Dedifferentiated amniotic fluid mesenchymal stem cell (primary cell): Measurements from ENCODE around the gene IFRD2.
A peak's percentile ranks its signal among the peaks of the same experiment; 100 is the strongest.
"Not testable (repeated sequence)": the region's sequence is repeated elsewhere in the genome, so short reads cannot be mapped to it uniquely, and the experiment has no call there.

Experiments
- DNase-seq: peaks from one replicate; pipeline ENCODE4 v3.0.0-alpha.2; 2016; ENCODE audit errors: extremely low spot score

Gene IFRD2

GRCh38 chr3:50268276-50268675 lies 24.0 kb downstream of the IFRD2 start:
- DNase-seq, result no peak

- no peak for DNase-seq
These were observed 24.8 kb downstream of the IFRD2 start for GRCh38 chr3:50267280-50267913.

- no peak for DNase-seq
These were observed 25.4 kb downstream of the IFRD2 start for GRCh38 chr3:50266836-50267235.

- DNase-seq, result no peak
These were observed 26.2 kb downstream of the IFRD2 start for GRCh38 chr3:50266017-50266416.

- DNase-seq, result no peak
These were observed 26.7 kb downstream of the IFRD2 start for GRCh38 chr3:50265571-50265970.

GRCh38 chr3:50264964-50265485 lies 27.2 kb downstream of the IFRD2 start:
- no peak for DNase-seq

- peak; percentile 90 for DNase-seq
These were observed 27.8 kb downstream of the IFRD2 start for GRCh38 chr3:50264383-50264963.

- no peak for DNase-seq
These were observed 28.5 kb downstream of the IFRD2 start for GRCh38 chr3:50263478-50264382.

- no peak for DNase-seq
These were observed 29.5 kb downstream of the IFRD2 start for GRCh38 chr3:50262778-50263177.

- DNase-seq, result not testable (repeated sequence)
These were observed 30.0 kb downstream of the IFRD2 start for GRCh38 chr3:50262200-50262599.

GRCh38 chr3:50261505-50261904 lies 30.7 kb downstream of the IFRD2 start:
- DNase-seq, result no peak

GRCh38 chr3:50260942-50261441 lies 31.2 kb downstream of the IFRD2 start:
- DNase-seq, result no peak

GRCh38 chr3:50260027-50260941 lies 31.9 kb downstream of the IFRD2 start:
- DNase-seq, result peak; percentile 76

GRCh38 chr3:50259432-50260026 lies 32.7 kb downstream of the IFRD2 start:
- DNase-seq, result no peak

- no peak for DNase-seq
These were observed 33.2 kb downstream of the IFRD2 start for GRCh38 chr3:50258979-50259378.

- no peak for DNase-seq
These were observed 34.1 kb downstream of the IFRD2 start for GRCh38 chr3:50258029-50258680.

- DNase-seq, result no peak
These were observed 35.0 kb downstream of the IFRD2 start for GRCh38 chr3:50256978-50257890.

- no peak for DNase-seq
These were observed 37.0 kb downstream of the IFRD2 start for GRCh38 chr3:50255251-50255615.

GRCh38 chr3:50254577-50255250 lies 37.5 kb downstream of the IFRD2 start:
- no peak for DNase-seq
